AG04450 (cell line): Measurements from ENCODE around the gene MEIOSIN. TPM values are rescaled to one million over a fixed set of nuclear protein-coding genes. Genes with fewer than 3 reads are reported as not detected.

Experiments
- CTCF ChIA-PET: fragments of 300-600, 350-600 bp; formaldehyde crosslinking; extraction: SDS; loops from one replicate; lab custom pipeline; 2022; ENCODE audit warnings: antibody characterized with exemption, inconsistent platforms; lab: Charles Lee
- POLR2A ChIA-PET: fragments of 350-600 bp; formaldehyde crosslinking; extraction: SDS; loops from one replicate; lab custom pipeline; 2021; ENCODE audit warnings: antibody characterized with exemption, inconsistent platforms; lab: Yijun Ruan, JAX
- DNase-seq: peaks from one replicate; pipeline ENCODE4 v3.0.0-alpha.2; 2011; ENCODE audit warnings: low read depth, low spot score
- H3K27ac ChIP-seq: one replicate; pipeline ENCODE4 v1.5.1; 2012; ENCODE audit warnings: low read depth, low read length, control low read depth
- H3K27me3 ChIP-seq: one replicate; pipeline ENCODE4 v1.6.0; 2012; ENCODE audit warnings: low read length; ENCODE audit not compliant: control insufficient read depth, insufficient read depth
- H3K4me3 ChIP-seq: 2 replicates; pipeline ENCODE4 v1.5.1; 2011; ENCODE audit warnings: mild to moderate bottlenecking, low read depth, low read length, control low read depth
- H3K9me3 ChIP-seq: 2 replicates; pipeline ENCODE4 v1.5.1; 2012; ENCODE audit warnings: low read length; ENCODE audit not compliant: control insufficient read depth, insufficient read depth
- CTCF ChIP-seq: IDR thresholded peaks from 2 replicates; pipeline ENCODE4 v1.5.1; 2011; ENCODE audit warnings: low read depth, low read length, control low read depth, inconsistent platforms
- polyA plus RNA-seq: library from polyadenylated mRNA; depleted of rRNA; stranded (reverse); fragments of >200 nt; gene quantifications from 2 replicates; pipeline ENCODE4 v1.2.3, GENCODE V29; 2011

The MEIOSIN gene
- polyA plus RNA-seq, 1 experiment, result not detected

- CTCF ChIA-PET, result interaction anchor here (1.2 kb wide), 1 partner anchor 17 kb away, joined by 3 read pairs; no protein-coding TSS in a partner anchor
- Histone ChIP-seq H3K9me3 (no peaks in the 10 kb centered on the region), H3K27me3 (no peaks in the 10 kb centered on the region), H3K4me3 (no peak overlapping the region), H3K27ac (no peak overlapping the region)
- POLR2A ChIA-PET, result interaction anchor here (0.5 to 0.6 kb wide), 2 partner anchors 8 to 35 kb away, joined by 4 to 8 read pairs; no protein-coding TSS in a partner anchor
- DNase-seq, result no peak
- TF ChIP-seq CTCF, result no peak
Observed at GRCh38 chr19:45752639-45753038, 19.4 kb downstream of the MEIOSIN start.

- CTCF ChIA-PET, result interaction anchor here (1.7 kb wide), 1 partner anchor 9 kb away, joined by 5 read pairs; no protein-coding TSS in a partner anchor
- DNase-seq, result no peak
- H3K4me3 ChIP-seq, result no peak overlapping the region
- no peaks in the 10 kb centered on the region for H3K9me3 ChIP-seq
- no peak overlapping the region for H3K27ac ChIP-seq
- peak; percentile 15; the same call in 1 of the 2 replicates for TF ChIP-seq CTCF
- POLR2A ChIA-PET, result interaction anchor here (0.5 to 1.3 kb wide), 2 partner anchors 13 to 43 kb away, joined by 5 to 7 read pairs; no protein-coding TSS in a partner anchor
- no peaks in the 10 kb centered on the region for H3K27me3 ChIP-seq
Observed at GRCh38 chr19:45753548-45753947, 20.3 kb downstream of the MEIOSIN start.

GRCh38 chr19:45754323-45754722 lies 21.1 kb downstream of the MEIOSIN start:
- POLR2A ChIA-PET, result interaction anchor here (1.3 kb wide), 1 partner anchor 13 kb away, joined by 7 read pairs; no protein-coding TSS in a partner anchor
- TF ChIP-seq CTCF, result no peak
- H3K27ac ChIP-seq, result no peak overlapping the region
- no peaks in the 10 kb centered on the region for H3K27me3 ChIP-seq
- no peak overlapping the region for H3K4me3 ChIP-seq
- no peak for DNase-seq
- CTCF ChIA-PET, result interaction anchor here (0.6 to 1.7 kb wide), 2 partner anchors 9 to 62 kb away, joined by 3 to 5 read pairs; no protein-coding TSS in a partner anchor
- H3K9me3 ChIP-seq, result no peaks in the 10 kb centered on the region

- H3K27me3 ChIP-seq, result no peaks in the 10 kb centered on the region
- no peaks in the 10 kb centered on the region for H3K9me3 ChIP-seq
- no peak for DNase-seq
- H3K27ac ChIP-seq, result no peak overlapping the region
- H3K4me3 ChIP-seq, result no peak overlapping the region
- CTCF ChIA-PET, result no interaction called here
- no peak for TF ChIP-seq CTCF
- POLR2A ChIA-PET, result interaction anchor here (0.7 to 1.6 kb wide), 3 partner anchors 12 to 106 kb away, joined by 4 to 5 read pairs (median 4); partner anchors contain the start of gene SIX5
Observed at GRCh38 chr19:45757695-45758094, 24.5 kb downstream of the MEIOSIN start.

- H3K4me3 ChIP-seq, result no peak overlapping the region
- no peaks in the 10 kb centered on the region for H3K27me3 ChIP-seq
- no peak for TF ChIP-seq CTCF
- no peak for DNase-seq
- no peaks in the 10 kb centered on the region for H3K9me3 ChIP-seq
- ChIA-PET CTCF (no interaction called here), POLR2A (interaction anchor here (1.6 kb wide), 1 partner anchor 10 kb away, joined by 4 read pairs; the partner anchor contains the start of gene SIX5)
- no peak overlapping the region for H3K27ac ChIP-seq
Observed at GRCh38 chr19:45758921-45759320, 25.7 kb downstream of the MEIOSIN start.
